Ishikawa (cell line): ENCODE data around the gene TOX2.

Source experiments
- CEBPB ChIP-seq: IDR thresholded peaks from 2 replicates; pipeline ENCODE4 v1.6.1; 2012
- EP300 ChIP-seq: IDR thresholded peaks from 2 replicates; pipeline ENCODE4 v1.6.1; 2012; ENCODE audit warnings: borderline replicate concordance
- MAX ChIP-seq: IDR thresholded peaks from 2 replicates; pipeline ENCODE4 v1.6.1; 2012
- RAD21 ChIP-seq: IDR thresholded peaks from 2 replicates; pipeline ENCODE4 v1.6.1; 2012; ENCODE audit warnings: low read depth
- REST ChIP-seq: IDR thresholded peaks from 2 replicates; pipeline ENCODE4 v1.6.1; 2012; ENCODE audit warnings: low read depth, mild to moderate bottlenecking
- TAF1 ChIP-seq: IDR thresholded peaks from 2 replicates; pipeline ENCODE4 v1.6.1; 2012; ENCODE audit warnings: low read depth, mild to moderate bottlenecking
- TEAD4 ChIP-seq: IDR thresholded peaks from 2 replicates; pipeline ENCODE4 v1.6.1; 2012
- ZBTB7A ChIP-seq: IDR thresholded peaks from 2 replicates; pipeline ENCODE4 v1.6.1; 2012; ENCODE audit warnings: low read depth

GRCh38 chr20:43959079-43959919, 44.6 kb downstream of the TOX2 start:
- TF ChIP-seq RAD21: no peak
- TF ChIP-seq EP300: no peak
- no peak for TF ChIP-seq CEBPB
- no peak for TF ChIP-seq REST
- no peak for TF ChIP-seq TAF1
- no peak for TF ChIP-seq ZBTB7A
- TF ChIP-seq TEAD4: no peak
- TF ChIP-seq MAX: no peak
